H1 (cell line): Measurements from ENCODE around the gene OR2H2. TPM values are rescaled to one million over a fixed set of nuclear protein-coding genes. Genes with fewer than 3 reads are reported as not detected.

Experiments
- CTCF ChIA-PET: fragments of 300-600 bp; sonication (Branson Sonifier 250); formaldehyde crosslinking; loops from one replicate; lab custom pipeline; 2021; ENCODE audit not compliant: partially characterized antibody; lab: Charles Lee
- POLR2A ChIA-PET: fragments of 300-600 bp; sonication (Branson Sonifier 250); formaldehyde crosslinking; loops from one replicate; lab custom pipeline; 2021; ENCODE audit warnings: inconsistent platforms; ENCODE audit not compliant: partially characterized antibody; lab: Charles Lee
- DNase-seq, 2 experiments: peaks; one replicate each; pipeline versions ENCODE4 v3.0.0 to v3.0.0-alpha.2; 2010 to 2022; ENCODE audit warnings: low spot score in 2 of 2, low read depth in 1 of 2, mixed read lengths in 1 of 2
- FAIRE-seq: peaks from 2 replicates; lab custom pipeline; 2011; peaks lifted over from hg19 to GRCh38; lab: Jason Lieb, UNC
- H2AFZ ChIP-seq: 2 replicates; pipeline ENCODE4 v1.8.1; 2012; ENCODE audit warnings: low read length, inconsistent platforms
- H2AK5ac ChIP-seq: 2 replicates; pipeline ENCODE4 v1.6.1; 2013; ENCODE audit warnings: low read depth, low read length
- H2BK120ac ChIP-seq: replicated peaks from 2 replicates; pipeline ENCODE3; 2013; ENCODE audit warnings: low read depth, low read length, inconsistent platforms
- H2BK12ac ChIP-seq: 2 replicates; pipeline ENCODE4 v1.6.1; 2013; ENCODE audit warnings: low read depth, low read length
- H2BK15ac ChIP-seq: 2 replicates; pipeline ENCODE4 v1.6.1; 2013; ENCODE audit warnings: low read length
- H2BK20ac ChIP-seq: 2 replicates; pipeline ENCODE4 v1.6.1; 2013; ENCODE audit warnings: low read length
- H2BK5ac ChIP-seq: 2 replicates; pipeline ENCODE4 v1.6.1; 2013; ENCODE audit warnings: low read depth, low read length
- H3K14ac ChIP-seq: 2 replicates; pipeline ENCODE4 v1.6.1; 2013; ENCODE audit warnings: inconsistent platforms; ENCODE audit not compliant: insufficient read length
- H3K18ac ChIP-seq: 2 replicates; pipeline ENCODE4 v1.6.1; 2013; ENCODE audit warnings: low read length; ENCODE audit errors: extremely low read depth
- H3K23ac ChIP-seq: 2 replicates; pipeline ENCODE4 v1.6.1; 2013; ENCODE audit warnings: inconsistent platforms; ENCODE audit not compliant: insufficient read length
- H3K23me2 ChIP-seq: 2 replicates; pipeline ENCODE4 v1.6.1; 2013; ENCODE audit warnings: low read depth, low read length
- H3K27ac ChIP-seq: 2 replicates; pipeline ENCODE4 v1.6.1; 2011; ENCODE audit warnings: low read depth, low read length, inconsistent platforms
- H3K27me3 ChIP-seq, 4 experiments: replicated peaks in 1 of 4; 1 replicate in 1 of 4; 2 replicates in 3 of 4; pipeline versions ENCODE4 v1.6.1 to v1.8.1; 2011 to 2013; ENCODE audit warnings: low read length in 3 of 4, mild to moderate bottlenecking in 3 of 4, inconsistent platforms in 2 of 4, mixed read lengths in 2 of 4, moderate library complexity in 1 of 4; ENCODE audit not compliant: control insufficient read depth in 3 of 4, insufficient read depth in 3 of 4; ENCODE audit errors: extremely low read depth in 1 of 4
- H3K36me3 ChIP-seq, 4 experiments: 2 replicates each; pipeline versions ENCODE4 v1.6.1 to v1.8.1; 2011 to 2013; ENCODE audit warnings: mild to moderate bottlenecking in 4 of 4, low read length in 3 of 4, moderate library complexity in 2 of 4, control low read depth in 1 of 4, inconsistent platforms in 1 of 4; ENCODE audit not compliant: insufficient read depth in 4 of 4, control insufficient read depth in 2 of 4
- H3K4ac ChIP-seq: replicated peaks from 2 replicates; pipeline ENCODE3; 2013; ENCODE audit warnings: low read length, low read depth, mixed read lengths, inconsistent platforms; ENCODE audit not compliant: insufficient read length
- H3K4me1 ChIP-seq, 4 experiments: replicated peaks in 1 of 4; 1 replicate in 1 of 4; 2 replicates in 3 of 4; pipeline versions ENCODE4 v1.6.1 to v1.8.1; 2011 to 2013; ENCODE audit warnings: low read length in 3 of 4, inconsistent platforms in 2 of 4, mixed read lengths in 1 of 4; ENCODE audit not compliant: insufficient read depth in 4 of 4, control insufficient read depth in 3 of 4
- H3K4me2 ChIP-seq, 2 experiments: 2 replicates each; pipeline versions ENCODE4 v1.6.1 to v1.8.1; 2011 to 2013; ENCODE audit warnings: low read depth in 2 of 2, low read length in 2 of 2, control low read depth in 1 of 2, inconsistent platforms in 1 of 2, mild to moderate bottlenecking in 1 of 2; ENCODE audit not compliant: insufficient read depth in 1 of 2
- H3K4me3 ChIP-seq, 4 experiments: fragments of 200-600, 300-600 bp in 1 of 4; sonication (generic), shearing (Covaris generic), sonication (Bioruptor Twin) in 1 of 4; 2 replicates each; pipeline versions ENCODE4 v1.5.1 to v1.8.1; 2011 to 2016; ENCODE audit warnings: low read length in 4 of 4, low read depth in 3 of 4, control low read depth in 2 of 4, inconsistent platforms in 2 of 4, mild to moderate bottlenecking in 2 of 4, mixed read lengths in 1 of 4, moderate library complexity in 1 of 4; ENCODE audit not compliant: insufficient read depth in 2 of 4; ENCODE audit errors: extremely low read depth in 1 of 4
- H3K56ac ChIP-seq: replicated peaks from 2 replicates; pipeline ENCODE3; 2013; ENCODE audit warnings: low read depth, mild to moderate bottlenecking, mixed read lengths, low read length, inconsistent platforms; ENCODE audit not compliant: insufficient read length
- H3K79me1 ChIP-seq: 2 replicates; pipeline ENCODE4 v1.6.1; 2013; ENCODE audit warnings: low read depth, low read length, control low read depth
- H3K79me2 ChIP-seq, 2 experiments: 2 replicates each; pipeline versions ENCODE4 v1.6.1 to v1.8.1; 2012 to 2013; ENCODE audit warnings: low read length in 2 of 2, mild to moderate bottlenecking in 2 of 2, inconsistent platforms in 1 of 2; ENCODE audit not compliant: insufficient read depth in 2 of 2, control insufficient read depth in 1 of 2
- H3K9ac ChIP-seq, 4 experiments: replicated peaks in 1 of 4; 1 replicate in 1 of 4; 2 replicates in 3 of 4; pipeline versions ENCODE4 v1.6.1 to v1.8.1; 2011 to 2013; ENCODE audit warnings: low read depth in 3 of 4, low read length in 3 of 4, control low read depth in 2 of 4, mild to moderate bottlenecking in 2 of 4, moderate library complexity in 2 of 4, inconsistent platforms in 1 of 4; ENCODE audit errors: extremely low read depth in 1 of 4
- H3K9me3 ChIP-seq, 2 experiments: 2 replicates each; pipeline versions ENCODE4 v1.6.1 to v1.8.1; 2012 to 2013; ENCODE audit warnings: mild to moderate bottlenecking in 2 of 2, moderate library complexity in 2 of 2, control low read depth in 1 of 2, inconsistent platforms in 1 of 2, low read depth in 1 of 2, low read length in 1 of 2, mixed read lengths in 1 of 2; ENCODE audit not compliant: insufficient read depth in 2 of 2
- H4K20me1 ChIP-seq, 2 experiments: replicated peaks in 1 of 2; 2 replicates each; pipeline versions ENCODE3 to v1.8.1; 2011 to 2013; ENCODE audit warnings: inconsistent platforms in 2 of 2, low read length in 2 of 2, mild to moderate bottlenecking in 1 of 2; ENCODE audit not compliant: insufficient read depth in 2 of 2, control insufficient read depth in 1 of 2
- H4K5ac ChIP-seq: 2 replicates; pipeline ENCODE4 v1.6.1; 2013; ENCODE audit warnings: low read length, low read depth, mixed read lengths, inconsistent platforms; ENCODE audit not compliant: insufficient read length
- H4K8ac ChIP-seq: 2 replicates; pipeline ENCODE4 v1.8.0; 2013; ENCODE audit warnings: mild to moderate bottlenecking, moderate library complexity, low read length, inconsistent platforms; ENCODE audit not compliant: insufficient read depth; ENCODE audit errors: extremely low read depth
- H4K91ac ChIP-seq: replicated peaks from 2 replicates; pipeline ENCODE3; 2013; ENCODE audit warnings: low read length, mixed read lengths, inconsistent platforms; ENCODE audit not compliant: insufficient read length
- EZH2 ChIP-seq: fragments of 200-600 bp; sonication (generic); IDR thresholded peaks from 2 replicates; pipeline ENCODE4 v1.7.1; 2012; ENCODE audit warnings: low read depth, mild to moderate bottlenecking, moderate library complexity, low read length, inconsistent platforms; ENCODE audit not compliant: severe bottlenecking
- FOSL1 ChIP-seq: IDR thresholded peaks from 2 replicates; pipeline ENCODE4 v1.6.1; 2011; ENCODE audit warnings: mild to moderate bottlenecking, low read depth, low read length, moderate library complexity; ENCODE audit not compliant: insufficient read depth
- GABPA ChIP-seq: IDR thresholded peaks from 2 replicates; pipeline ENCODE4 v1.6.1; 2011; ENCODE audit warnings: mild to moderate bottlenecking, low read length, moderate library complexity, borderline replicate concordance; ENCODE audit not compliant: insufficient read depth
- RXRA ChIP-seq: IDR thresholded peaks from 2 replicates; pipeline ENCODE4 v1.6.1; 2011; ENCODE audit warnings: low read depth, mild to moderate bottlenecking, low read length, moderate library complexity; ENCODE audit not compliant: insufficient read depth
- SP1 ChIP-seq: IDR thresholded peaks from 2 replicates; pipeline ENCODE4 v1.6.1; 2011; ENCODE audit warnings: low read depth, low read length
- WGBS, 2 experiments: shearing (Covaris generic) in 1 of 2; methylation state at CpG; one replicate each; pipeline versions ENCODE4 v1.1.6 to v1.1.7; 2013 to 2015; ENCODE audit warnings: low lambda C conversion rate in 2 of 2, mixed read lengths in 2 of 2, inconsistent platforms in 1 of 2, low coverage in 1 of 2, missing lambda C conversion rate in 1 of 2; ENCODE audit not compliant: insufficient replicate concordance in 2 of 2, insufficient coverage in 1 of 2, insufficient read length in 1 of 2; ENCODE audit errors: extremely low coverage in 1 of 2, missing lambda C conversion rate in 1 of 2; 5-methylcytosine and 5-hydroxymethylcytosine counted together
- polyA plus RNA-seq, 7 experiments: library from polyadenylated mRNA; depleted of rRNA in 3 of 7; stranded (reverse) in 5 of 7; unstranded in 2 of 7; fragments of >200 nt in 5 of 7; fragments of 200-250 nt in 2 of 7; gene quantifications; 1 replicate in 5 of 7; 2 replicates in 1 of 7; 4 replicates in 1 of 7; pipeline versions ENCODE4 v1.2.1 to v1.2.3, GENCODE V29; 2011 to 2013; ENCODE audit warnings: missing spikeins in 2 of 7, mixed read lengths in 2 of 7
- total RNA-seq: library from RNA; stranded (reverse); fragmentation: NEBNext Ultra II Directional; extraction: Animal tissue kit (Norgen Biotek cat#: 25700); gene quantifications from 2 replicates; pipeline ENCODE4 v1.2.1, GENCODE V29; 2021

Gene OR2H2
- total and polyA plus RNA-seq, 2 of the 8 experiments (the other 6 are each of a cell fraction or from before 2014, with no cell fraction given), result not detected

- DNase-seq, result peak in 1 of 2 experiments; percentile 7
- CTCF ChIA-PET, result interaction anchor here (0.8 to 1.4 kb wide), 3 partner anchors 18 to 137 kb away, joined by 3 read pairs; no protein-coding TSS in a partner anchor
- peak; percentile 55 for FAIRE-seq
- TF ChIP-seq FOSL1, result no peak
- TF ChIP-seq SP1, result 0 out of 2 replicates have a peak, but pooled peaks have one; percentile 25
- no peak for TF ChIP-seq GABPA
- TF ChIP-seq RXRA, result no peak
- TF ChIP-seq EZH2, result no peak
Measured at GRCh38 chr6:29552512-29553051, 32.3 kb upstream of the OR2H2 start.

More at GRCh38 chr6:29552512-29553051, 32.3 kb upstream of the OR2H2 start:
- no peak overlapping the region for H2AFZ ChIP-seq
- no peaks in the 10 kb centered on the region; a peak in 1 of 4 replicates for H3K9me3 ChIP-seq
- WGBS, 2 experiments, result 46% methylated on average over 5 of the region's 5 CpGs; no CpG with 5 or more reads in 1 of the 2 experiments
- H4K8ac ChIP-seq, result no peak overlapping the region
- no peak overlapping the region for H4K91ac ChIP-seq
- no peak overlapping the region for H2BK5ac ChIP-seq
- H3K4ac ChIP-seq, result no peak overlapping the region
- H2BK15ac ChIP-seq, result no peak overlapping the region
- H3K23ac ChIP-seq, result no peak overlapping the region
- POLR2A ChIA-PET, result interaction anchor here (2.0 kb wide), 1 partner anchor 46 kb away, joined by 9 read pairs; no protein-coding TSS in a partner anchor
- no peak overlapping the region for H3K27ac ChIP-seq
- no peak overlapping the region for H3K18ac ChIP-seq
- no peak overlapping the region for H3K14ac ChIP-seq
- peaks cover 11% of the 10 kb centered on the region for H3K23me2 ChIP-seq
- H3K4me1 ChIP-seq, result peaks cover 4 to 12% (median 7%) of the 10 kb centered on the region in 4 experiments; a peak in 6 of 7 replicates
- H2AK5ac ChIP-seq, result no peak overlapping the region
- no peak overlapping the region for H3K9ac ChIP-seq
- H2BK120ac ChIP-seq, result no peak overlapping the region
- H3K79me2 ChIP-seq, result no peaks in the 10 kb centered on the region
- no peaks in the 10 kb centered on the region; a peak in 1 of 8 replicates for H3K36me3 ChIP-seq
- H4K20me1 ChIP-seq, result no peaks in the 10 kb centered on the region
- no peak overlapping the region for H2BK20ac ChIP-seq
- H3K4me3 ChIP-seq, result peak overlapping the region in 3 of 4 experiments; percentile 36 to 55 (median 44); a peak in 5 of 8 replicates
- no peak overlapping the region for H4K5ac ChIP-seq
- H2BK12ac ChIP-seq, result no peak overlapping the region
- no peaks in the 10 kb centered on the region for H3K79me1 ChIP-seq
- H3K4me2 ChIP-seq, result peak overlapping the region; percentile 75 to 96
- no peak overlapping the region for H3K56ac ChIP-seq
- H3K27me3 ChIP-seq, result peaks cover 26 to 51% (median 45%) of the 10 kb centered on the region in 4 experiments
